Measurements from ENCODE around the gene KIZ.

Gene KIZ

DNA sequence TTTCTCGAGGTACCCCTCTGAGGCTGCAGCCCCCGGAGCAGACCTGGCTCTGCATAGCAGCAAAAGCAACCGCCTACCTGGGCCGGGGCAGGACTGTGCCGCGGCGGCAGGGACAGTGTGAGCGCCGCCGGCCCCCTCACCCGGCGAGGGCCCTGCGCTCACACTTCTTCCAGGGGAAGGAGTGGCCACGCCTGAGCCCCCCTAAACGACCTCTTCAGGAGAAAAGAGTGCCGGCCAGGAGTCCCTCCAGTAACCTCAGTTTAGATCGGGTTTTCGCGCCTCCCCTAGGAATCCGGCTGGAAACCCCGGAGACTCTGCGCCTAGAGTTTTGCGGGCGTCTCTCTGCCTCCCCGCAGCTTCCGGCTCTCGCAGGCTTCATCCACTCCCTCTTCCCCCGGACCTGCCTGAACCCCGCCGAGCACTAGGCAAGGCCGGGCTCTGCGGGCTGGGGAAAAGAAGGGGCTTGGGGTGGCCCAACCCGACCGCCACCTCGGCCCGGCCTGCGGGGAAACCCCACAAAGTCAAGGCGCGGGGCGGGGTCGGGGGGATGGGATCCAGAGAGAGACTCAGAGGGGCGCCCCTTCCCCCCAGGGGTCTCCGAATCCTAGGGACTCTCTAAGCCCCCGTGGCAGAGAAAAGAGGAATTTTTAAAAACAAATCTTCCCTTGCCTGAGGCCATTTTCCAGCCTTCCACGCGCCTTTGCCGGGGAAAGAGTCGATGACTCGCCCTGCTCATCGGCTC, 20.3 kb upstream of the KIZ start:
- no peak for FAIRE-seq

DNA sequence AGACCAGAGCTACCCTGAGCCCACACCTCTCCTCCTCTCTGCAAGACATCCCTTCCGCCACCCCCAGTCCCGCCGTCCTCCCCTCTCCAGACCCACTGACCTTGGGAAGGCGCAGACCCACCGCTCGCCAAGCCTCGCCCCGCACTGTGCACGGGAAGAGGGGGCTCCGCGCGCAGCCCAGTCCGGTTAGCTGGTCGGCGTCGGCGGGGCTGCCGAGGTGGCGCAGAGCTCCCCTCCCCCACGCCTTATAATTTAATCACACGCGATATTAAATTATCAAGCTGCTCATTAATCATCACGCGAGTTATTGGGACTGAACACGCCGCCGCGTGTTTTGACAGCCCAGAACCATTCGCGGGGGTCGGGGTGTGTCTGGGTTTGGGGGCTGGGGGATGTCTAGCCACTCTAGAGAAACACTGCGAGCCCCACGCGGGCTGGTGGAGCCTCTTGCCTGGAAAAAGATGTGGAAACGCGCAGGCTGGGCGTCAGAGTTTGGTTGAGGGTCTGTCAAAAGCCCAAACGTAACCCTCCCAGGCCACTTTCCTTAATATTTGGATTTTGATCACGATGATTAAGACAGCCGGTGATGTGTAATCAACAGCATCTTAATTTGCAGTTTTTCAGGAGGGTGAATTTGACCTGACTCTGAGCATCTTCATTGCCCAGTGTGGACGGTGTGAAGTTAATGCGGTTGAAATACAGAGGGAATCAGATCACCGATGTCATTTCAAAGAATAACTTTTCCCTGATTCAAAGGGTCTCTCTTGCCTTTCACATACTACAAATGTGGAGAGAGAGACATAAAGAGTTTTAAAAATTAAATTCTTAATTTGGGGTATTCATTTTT, 19.5 kb upstream of the KIZ start, which contains the start of gene LINC00237:
Gene LINC00237, minus strand, starts transcription at position 188 of the 847 bp plus-strand sequence.
- FAIRE-seq, result no peak

- FAIRE-seq, result no peak
Measured at GRCh38 chr20:21109144-21109543, 16.7 kb upstream of the KIZ start.

GRCh38 chr20:21110811-21111210, 15.1 kb upstream of the KIZ start:
- FAIRE-seq, result no peak

GRCh38 chr20:21111416-21111815, 14.5 kb upstream of the KIZ start:
- no peak for FAIRE-seq

DNA sequence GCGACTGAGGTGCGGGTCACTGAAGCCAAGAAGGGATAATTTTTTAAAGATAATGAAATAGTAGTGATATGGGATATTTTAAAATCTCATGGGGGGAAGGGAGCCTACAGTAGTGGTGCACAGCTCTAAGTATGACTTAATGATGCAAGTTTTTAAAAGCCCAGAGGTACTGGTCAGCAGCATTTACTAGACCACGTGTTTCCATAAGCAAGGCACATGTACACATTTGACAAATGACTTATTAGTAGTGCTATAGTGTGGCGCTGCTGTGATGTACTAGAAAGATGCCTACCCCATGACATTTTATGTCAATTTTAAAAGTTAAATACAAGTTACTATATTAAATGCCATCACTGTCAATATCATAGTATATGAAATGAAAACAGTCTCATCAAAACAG, 12.2 kb upstream of the KIZ start:
- no peak for FAIRE-seq

DNA sequence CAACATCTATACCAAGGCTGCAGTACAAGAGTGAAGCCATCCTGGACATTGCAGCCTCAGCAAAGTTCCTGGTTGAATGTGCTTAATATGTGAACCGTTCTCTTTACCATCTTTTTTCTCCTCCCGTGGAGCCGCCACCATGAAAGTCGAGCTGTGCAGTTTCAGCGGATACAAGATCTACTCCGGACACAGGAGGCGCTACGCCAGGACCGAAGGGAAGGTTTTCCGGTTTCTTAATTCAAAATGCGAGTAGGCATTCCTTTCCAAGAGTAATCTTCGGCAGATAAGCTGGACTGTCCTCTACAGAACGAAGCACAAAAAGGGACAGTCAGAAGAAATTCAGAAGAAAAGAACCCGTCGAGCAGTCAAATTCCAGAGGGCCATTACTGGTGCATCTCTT, 11.3 kb upstream of the KIZ start:
- FAIRE-seq, result no peak

DNA sequence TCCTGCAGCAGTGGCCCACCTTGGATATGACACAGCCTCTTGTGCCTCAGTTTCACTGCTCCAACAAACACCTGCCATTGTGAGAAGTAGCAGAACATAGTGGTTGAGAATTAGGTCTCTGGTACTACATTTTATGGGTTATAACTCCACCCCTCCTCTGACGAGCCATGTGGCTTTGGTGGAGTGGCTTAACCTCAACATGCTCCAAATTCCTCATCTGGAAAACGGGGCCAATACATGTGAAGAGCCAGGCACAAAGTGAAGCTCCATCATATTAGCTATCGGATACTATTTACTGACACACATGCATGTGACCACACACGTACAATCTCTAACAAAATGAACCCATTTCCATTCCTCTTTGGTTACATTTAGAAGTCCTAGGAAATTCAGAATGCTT, 8.4 kb upstream of the KIZ start:
- FAIRE-seq, result no peak

DNA sequence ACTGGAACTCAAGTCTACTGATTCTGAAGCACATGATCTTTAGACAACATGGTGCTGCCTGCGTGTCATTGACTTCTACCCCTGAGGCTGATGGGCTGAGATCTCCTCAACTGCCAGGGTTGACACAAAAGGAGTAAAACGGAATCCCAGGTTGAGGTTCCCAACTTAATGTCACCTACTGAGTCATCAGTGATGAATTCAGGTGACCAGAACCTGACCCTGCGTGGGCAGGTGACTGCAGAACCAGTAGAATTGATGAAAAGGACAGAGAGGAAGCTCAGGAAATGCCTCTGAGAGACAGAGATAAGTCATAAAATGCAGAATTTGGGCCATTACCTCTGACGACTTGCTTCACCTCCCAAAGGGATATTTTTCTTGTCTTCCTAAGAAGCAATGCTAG, 7.7 kb upstream of the KIZ start:
- no peak for FAIRE-seq

DNA sequence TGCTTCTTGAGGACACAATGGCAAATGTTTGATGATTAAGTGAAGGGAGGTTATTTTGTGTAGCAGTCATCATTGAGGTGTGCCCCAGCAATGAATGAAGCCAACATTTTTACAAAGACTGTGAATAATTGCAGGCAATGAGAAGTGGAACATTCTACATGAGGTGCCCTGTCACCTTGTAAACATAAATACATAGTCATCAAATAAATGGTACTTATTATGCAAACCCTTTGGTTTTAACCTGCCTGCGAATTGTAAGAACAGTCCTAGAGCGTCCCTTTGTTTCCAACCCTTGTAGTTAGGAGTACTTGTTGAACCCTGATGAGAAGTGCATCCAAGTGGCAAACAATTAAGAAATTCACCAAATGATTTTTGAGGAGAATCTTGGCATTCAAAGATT, 7.1 kb upstream of the KIZ start:
- FAIRE-seq, result no peak

DNA sequence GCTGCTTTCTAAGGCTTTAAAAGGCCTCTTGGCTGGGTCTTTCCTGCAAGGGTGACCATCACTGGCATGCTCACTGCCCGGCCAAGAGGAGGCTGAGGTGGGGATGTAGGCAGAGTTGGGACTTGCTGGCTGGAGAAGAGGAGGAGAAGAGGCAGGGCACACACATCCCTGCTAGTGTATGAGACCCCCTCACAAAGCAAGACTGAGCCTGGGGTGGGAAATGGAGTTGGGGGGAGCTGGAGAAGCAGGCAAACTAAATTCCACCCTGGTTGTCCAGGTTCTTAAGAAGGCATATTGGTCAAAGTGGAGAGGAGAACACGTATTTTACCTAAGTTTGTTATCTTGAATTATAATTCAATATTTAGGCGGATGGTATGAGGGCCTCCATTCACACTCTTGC, 1.7 kb upstream of the KIZ start:
- no peak for FAIRE-seq

GRCh38 chr20:21125072-21125848, 622 bp upstream of the KIZ start:
- no peak for FAIRE-seq

- FAIRE-seq, result no peak
Measured at GRCh38 chr20:21126581-21126870, 644 bp downstream of the KIZ start.

DNA sequence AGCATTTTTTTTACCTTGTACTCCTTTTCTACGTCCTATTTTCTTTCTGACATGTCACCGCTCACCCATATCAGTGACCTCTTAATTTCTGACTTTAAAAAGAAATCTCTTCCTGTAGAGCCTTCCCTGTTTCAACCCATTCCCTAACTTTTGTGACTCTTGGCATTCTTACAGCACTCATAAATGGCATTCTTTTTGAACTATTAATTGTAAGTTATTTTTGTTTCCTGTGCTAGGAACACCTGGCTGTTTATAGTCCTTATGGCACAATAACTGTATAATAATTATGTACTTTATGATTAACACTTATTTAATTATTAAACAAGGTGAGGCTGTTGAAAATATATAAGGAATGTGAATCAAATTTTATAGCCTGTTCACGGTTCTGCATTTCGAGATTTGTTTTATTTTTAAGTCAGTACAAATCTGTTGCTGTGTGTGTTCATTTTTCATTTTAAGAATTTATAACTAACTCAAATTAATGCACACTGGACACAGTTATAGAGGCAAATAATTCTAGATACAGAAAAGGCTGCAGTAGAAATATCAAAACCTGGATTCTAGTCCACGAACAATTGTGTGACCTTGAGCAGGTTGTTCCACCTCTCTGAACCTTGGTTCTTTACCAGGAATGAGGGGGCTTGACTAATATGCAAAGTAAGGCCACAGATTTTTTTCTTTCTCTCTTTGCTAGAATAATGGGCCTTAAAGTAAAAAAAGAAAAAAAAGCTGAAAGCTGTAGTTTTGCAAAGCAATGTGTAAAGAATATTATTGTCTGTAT, 1.5 kb downstream of the KIZ start:
- FAIRE-seq, result no peak

DNA sequence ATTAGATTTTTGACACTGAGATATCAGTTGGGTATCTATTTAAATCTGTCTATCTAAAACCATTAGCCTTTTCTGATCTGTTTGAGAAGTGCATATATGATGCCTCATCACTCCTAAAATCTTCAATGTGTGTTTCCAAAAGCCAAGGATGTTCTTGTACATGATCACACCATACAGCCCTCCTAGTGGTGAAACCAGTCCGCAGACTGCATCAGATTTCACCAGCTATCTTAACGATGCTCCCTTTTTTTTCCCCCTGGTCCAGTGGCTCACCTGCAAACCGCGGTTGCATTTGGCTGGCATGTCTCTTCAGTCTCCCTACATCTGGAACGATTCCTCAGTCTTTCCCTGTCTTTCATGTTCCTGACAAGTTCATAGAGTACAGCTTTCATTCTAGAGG, 4.0 kb downstream of the KIZ start:
- FAIRE-seq, result no peak

DNA sequence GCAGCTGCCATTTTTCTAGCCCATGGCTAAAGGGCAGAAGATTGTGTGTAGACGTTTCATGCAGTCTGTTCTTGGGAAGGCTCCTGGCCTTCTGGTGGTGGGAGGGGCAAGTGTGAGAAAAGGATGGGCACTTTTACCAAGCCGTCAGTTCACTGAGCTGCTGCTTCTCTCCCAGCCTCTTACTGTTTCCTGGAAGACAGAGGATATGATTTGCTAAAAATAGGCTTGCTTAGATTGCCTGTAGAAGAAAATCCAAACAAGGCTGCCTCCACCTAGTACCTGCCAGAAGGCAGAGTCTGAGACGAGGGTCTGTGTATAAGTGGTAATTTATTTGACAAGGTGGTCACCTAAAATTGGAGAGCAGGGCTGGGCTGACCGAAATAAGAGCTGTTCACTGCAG, 7.5 kb downstream of the KIZ start:
- FAIRE-seq, result no peak

DNA sequence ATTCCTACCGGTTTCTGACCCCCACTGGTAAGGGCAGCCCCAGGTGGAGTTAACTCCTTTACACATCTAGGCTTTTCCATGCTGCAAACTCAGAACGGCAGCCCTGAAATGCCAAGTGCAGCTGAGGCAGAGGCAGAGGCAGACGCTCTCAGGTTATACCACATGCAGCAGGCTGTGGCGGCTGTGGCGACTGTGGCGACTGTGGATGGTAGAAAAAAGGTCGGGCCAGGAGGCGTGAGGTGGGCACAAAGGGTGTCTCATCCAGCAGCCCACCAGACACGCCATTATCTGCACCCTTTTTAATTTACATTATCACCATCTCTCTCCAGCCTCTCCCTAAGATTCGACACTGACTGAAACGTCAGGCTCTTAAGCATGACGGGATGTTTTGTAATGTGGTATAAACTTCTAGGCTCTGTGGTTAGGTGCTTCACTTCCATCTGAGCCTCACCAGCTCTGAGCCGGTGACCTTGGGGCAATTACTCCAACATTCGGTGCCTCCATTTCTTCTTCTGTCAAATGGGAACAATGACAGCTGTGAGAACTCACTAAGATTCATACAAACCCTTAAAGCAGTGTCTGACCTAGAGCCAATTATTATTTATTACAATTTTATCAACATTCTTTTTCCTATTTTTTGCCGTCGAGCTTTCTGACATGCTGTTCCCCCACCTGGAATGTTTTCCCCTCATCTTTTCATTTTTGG, 8.2 kb downstream of the KIZ start:
- FAIRE-seq, result no peak

- no peak for FAIRE-seq
Measured at GRCh38 chr20:21134883-21135493, 9.1 kb downstream of the KIZ start.

DNA sequence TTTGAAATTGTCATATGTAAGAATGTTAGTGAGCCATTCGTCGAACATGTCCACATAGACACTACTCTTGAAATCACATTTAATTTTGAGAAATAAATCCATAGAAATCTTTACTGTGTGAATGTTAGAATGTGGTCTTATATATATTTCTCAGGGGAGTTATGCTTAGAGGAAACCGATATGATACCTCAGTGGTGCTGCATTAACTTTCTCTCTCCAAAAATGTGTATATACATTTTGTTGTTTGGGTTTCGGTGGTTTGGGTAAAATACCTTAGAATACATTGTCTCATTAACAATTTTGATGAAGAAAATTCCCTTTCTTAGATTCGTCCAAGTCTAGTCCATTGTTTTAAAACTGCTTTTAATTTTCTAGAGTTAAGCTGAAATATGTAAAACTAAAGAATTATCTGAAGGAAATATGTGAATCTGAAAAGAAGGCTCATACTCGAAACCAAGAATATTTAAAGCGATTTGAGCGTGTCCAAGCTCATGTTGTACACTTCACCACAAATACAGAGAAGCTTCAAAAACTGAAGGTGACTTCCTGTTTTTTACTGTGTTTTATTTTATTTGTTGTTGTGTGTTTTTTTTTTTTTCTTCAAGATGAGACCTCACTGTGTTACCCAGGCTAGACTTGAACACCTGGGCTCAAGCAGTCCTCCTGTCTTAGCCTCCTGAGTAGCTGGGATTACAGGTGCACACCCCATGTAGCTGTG, 10.3 kb downstream of the KIZ start:
- FAIRE-seq, result no peak

- FAIRE-seq, result no peak
Measured at GRCh38 chr20:21137078-21137477, 11.2 kb downstream of the KIZ start.

DNA sequence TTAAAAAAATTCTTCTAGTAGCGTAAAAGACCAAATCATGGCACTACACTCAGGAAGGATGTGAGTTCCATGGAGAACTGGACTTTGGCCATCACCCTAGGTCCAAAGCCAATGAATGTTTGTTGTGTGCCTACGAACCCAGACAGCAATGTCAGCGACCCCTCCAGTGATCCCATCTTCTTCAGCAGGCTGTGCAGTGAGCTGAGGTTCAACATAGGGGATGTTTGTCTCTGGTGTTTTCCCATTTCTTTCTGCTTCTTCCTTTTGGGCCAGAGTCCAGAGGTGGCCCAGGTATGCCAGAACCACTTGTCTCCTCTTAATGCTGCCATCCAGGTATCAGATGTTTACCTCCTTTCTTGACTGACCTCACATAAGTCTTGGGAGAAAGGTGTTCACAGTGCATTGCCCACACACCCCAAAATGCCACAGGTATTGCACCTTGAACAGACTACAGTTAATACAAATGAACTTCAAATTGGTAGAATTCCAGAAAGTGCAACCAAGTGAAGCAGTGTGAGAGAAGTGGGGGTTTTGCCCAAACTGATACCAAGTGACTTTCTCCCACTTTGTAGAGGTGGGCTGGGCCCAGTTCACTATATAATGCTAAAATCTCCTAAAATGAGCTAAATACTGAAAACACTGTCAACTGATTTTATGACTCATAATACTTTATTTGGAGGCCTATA, 14.1 kb downstream of the KIZ start:
- FAIRE-seq, result no peak

Measured in G401.6 (cell line).